ENCODE results near the gene RALGAPA2.

DNA sequence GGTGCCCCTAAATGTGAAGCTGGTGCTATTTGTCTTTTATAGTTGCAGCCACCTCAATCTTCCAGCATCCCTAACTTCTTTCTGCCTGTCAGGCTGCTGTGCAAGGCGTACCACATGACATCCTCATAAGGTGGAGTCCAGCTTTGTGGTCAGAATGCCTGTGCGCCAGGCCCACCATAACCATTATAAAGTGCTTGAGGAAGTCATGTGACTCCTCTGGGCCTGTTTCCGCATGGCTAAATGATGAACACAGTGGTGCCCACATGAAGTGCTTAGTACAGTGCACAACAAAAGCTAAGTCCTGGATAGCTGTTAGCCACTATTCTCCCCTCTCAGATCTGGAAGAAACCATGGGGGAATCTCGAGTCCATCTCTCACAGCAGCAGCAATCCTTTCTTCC lies 268.9 kb downstream of the RALGAPA2 start:
- TF ChIP-seq, protein P1, sequence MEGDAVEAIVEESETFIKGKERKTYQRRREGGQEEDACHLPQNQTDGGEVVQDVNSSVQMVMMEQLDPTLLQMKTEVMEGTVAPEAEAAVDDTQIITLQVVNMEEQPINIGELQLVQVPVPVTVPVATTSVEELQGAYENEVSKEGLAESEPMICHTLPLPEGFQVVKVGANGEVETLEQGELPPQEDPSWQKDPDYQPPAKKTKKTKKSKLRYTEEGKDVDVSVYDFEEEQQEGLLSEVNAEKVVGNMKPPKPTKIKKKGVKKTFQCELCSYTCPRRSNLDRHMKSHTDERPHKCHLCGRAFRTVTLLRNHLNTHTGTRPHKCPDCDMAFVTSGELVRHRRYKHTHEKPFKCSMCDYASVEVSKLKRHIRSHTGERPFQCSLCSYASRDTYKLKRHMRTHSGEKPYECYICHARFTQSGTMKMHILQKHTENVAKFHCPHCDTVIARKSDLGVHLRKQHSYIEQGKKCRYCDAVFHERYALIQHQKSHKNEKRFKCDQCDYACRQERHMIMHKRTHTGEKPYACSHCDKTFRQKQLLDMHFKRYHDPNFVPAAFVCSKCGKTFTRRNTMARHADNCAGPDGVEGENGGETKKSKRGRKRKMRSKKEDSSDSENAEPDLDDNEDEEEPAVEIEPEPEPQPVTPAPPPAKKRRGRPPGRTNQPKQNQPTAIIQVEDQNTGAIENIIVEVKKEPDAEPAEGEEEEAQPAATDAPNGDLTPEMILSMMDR (IDR thresholded peaks at IDR 0.05), result no peak
- no peak for TF ChIP-seq ZFX (IDR thresholded peaks at IDR 0.05; ENCODE audit: borderline replicate concordance)
